GM23248 (cell line): ENCODE results near the gene ACVRL1.

Experiments used
- EZH2 ChIP-seq: fragments of 200-600 bp; sonication (generic); IDR thresholded peaks from 2 replicates; pipeline ENCODE4 v1.6.1; 2018; ENCODE audit warnings: antibody characterized with exemption, mild to moderate bottlenecking; ENCODE audit not compliant: insufficient read depth, poor library complexity, severe bottlenecking
- EZH2phosphoT487 ChIP-seq: fragments of 200-600 bp; sonication (generic); IDR thresholded peaks from 2 replicates; pipeline ENCODE4 v1.6.1; 2018; ENCODE audit warnings: antibody characterized with exemption, moderate library complexity, mild to moderate bottlenecking, low read depth; ENCODE audit not compliant: insufficient read depth

DNA sequence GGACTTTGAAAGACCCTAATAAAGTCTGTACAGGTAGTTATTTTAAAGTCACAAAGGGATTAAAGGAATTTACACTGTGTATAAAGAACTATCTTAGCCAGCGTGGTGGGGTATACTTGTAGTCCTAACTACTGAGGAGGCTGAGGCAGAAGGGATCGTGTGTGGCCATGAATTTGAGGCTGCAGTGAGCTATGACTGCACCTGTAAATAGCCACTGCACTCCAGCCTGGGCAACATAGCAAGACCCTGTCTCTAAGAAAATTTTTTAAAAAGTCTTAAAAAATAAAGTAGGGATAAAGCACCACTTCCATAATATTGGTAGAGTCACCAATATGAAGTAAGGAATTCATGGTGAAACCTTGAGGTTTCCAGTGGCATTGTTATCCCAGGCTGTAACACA lies 62.3 kb downstream of the ACVRL1 start:
- TF ChIP-seq EZH2: no peak
- no peak for TF ChIP-seq EZH2phosphoT487
